NCI-H446 treated with DMSO at 0.1 percent for 48 hours (cell line): Measurements from ENCODE around the gene IQSEC3.
A peak's percentile ranks its signal among the peaks of the same experiment; 100 is the strongest.

Experiments used
- DNase-seq: peaks from one replicate; lab custom pipeline; 2025; lab: John Stamatoyannopoulos, UW

IQSEC3 gene

DNA sequence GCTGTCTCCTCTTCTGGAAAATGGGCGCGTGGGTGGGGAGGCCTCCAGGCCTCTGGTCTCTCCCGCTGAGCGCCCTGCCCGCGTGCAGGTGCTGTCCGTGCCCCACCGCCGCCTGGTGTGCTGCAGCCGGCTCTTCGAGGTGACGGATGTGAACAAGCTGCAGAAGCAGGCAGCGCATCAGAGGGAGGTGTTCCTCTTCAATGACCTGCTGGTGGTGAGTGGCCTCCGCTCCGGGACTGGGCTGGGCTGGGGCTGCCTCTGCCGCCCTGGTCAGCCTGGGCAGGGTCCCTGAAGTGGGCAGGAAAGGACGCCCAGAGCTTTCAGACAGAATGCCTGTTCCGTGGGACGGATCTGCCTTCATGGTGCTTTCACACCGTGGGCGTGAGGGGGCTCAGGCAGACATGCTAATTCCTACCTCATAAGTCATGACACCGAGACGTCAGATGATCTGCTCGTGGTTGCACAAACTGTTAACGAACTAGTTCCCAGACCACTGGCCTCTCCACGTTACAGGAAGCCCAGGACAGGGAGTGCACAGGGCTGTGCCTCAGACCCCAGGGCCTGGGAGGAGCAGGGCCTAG is 96.9 kb downstream of the IQSEC3 start:
- DNase-seq = no peak

DNA sequence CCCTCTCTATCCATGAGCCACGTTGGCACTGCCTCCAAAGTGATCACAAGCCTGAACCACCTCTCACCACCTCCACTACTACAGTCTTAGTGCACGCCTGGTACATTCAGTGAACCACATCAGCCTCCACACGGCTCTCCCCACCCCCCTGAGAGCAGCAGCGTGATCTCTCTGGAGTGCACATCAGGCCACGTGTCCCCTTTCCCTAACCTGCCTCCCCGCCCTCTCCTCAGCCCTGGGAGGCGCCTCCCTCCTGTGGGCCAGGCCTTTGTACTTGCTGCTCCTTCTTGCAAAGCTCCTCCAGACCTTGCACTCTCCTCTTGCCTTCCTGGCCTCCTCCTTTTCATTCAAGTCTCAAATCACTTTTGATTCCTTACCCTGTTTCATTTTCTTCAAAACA is 97.6 kb downstream of the IQSEC3 start:
- DNase-seq = no peak

DNA sequence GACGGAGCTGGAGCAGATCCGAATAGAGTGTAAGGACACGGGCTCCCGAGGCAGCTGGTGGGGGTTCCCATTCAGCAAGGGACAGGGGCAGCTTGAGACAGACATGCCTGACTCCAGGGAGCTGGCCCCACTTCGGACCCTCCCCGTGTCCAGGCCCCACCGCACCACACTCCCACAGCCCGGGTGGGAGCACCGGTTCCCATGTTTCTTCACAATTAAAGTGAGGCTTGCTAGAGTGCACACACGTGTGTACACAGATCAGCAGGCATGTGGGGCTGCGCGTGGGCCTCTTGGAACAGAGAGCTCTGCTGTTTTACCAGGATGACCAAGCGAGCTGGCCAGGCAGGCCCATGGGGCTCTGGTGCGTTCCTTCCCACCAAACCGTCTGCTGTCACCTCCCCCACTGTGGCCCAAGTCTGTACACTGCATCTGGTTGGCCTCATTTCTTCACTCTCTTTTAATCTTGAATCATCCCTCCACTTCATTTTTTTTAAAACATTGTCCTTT is 99.3 kb downstream of the IQSEC3 start:
- DNase-seq = no peak

DNA sequence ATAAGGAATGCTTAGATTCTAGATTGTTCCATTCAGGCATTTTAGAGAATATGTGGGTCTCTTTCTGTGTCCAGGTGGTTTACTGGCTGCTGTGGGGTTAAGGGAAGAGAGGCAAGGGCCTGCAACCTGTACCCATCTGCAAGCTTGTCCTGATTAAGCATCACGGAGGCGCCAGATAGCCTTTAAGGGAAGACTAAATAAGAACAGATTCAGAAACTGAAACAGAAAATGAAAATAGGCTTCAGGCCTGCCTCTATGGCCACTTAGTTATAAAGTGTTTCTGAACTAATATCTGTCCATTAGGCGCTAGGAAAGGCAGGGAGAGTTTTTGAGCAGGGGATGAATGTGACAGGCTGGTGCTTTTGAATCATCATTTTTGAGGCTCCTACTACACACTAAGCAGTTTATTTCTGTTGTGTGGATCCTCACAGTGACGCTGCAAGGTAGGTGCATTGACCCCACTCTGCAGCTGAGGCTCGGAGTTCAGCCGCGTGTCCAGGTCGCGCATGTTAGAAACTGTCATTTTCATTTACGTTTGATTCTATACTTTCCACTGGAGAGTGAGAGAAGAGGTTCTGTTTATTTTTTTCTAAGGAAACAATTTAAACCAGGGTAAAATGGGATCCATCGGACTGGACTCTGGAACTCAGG is 100.0 kb downstream of the IQSEC3 start:
- DNase-seq = no peak

DNA sequence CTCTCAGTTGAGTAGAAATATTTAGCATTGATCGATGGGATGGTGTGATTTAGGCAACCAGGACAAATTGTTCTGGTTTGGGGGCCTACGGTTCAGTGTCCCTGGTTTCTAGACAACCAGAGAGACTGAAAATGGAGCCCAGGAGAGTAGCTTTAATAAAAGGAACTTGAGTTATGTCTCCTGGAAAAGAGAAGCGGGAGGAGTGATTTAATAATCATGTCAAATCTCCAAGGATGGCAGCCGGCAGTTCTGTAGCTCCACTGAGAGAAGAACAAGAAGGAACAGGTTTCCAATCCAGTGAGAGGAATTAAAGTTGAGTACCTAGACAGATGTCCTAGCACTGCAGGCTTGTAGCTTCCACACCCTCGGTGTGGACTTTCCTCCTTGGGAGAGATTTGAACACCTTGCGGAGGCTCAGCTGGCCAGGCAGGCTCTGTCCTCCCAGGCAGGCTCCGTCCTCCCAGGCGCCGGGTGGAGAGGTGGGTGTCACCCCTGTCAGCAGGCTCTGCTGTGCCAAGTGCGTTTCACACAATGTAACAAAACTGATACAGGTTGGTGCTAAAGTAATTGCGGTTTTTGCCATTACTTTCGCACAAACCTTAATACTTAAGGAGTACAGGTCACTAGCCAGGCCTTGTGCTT is 101.5 kb downstream of the IQSEC3 start:
- no peak for DNase-seq

DNA sequence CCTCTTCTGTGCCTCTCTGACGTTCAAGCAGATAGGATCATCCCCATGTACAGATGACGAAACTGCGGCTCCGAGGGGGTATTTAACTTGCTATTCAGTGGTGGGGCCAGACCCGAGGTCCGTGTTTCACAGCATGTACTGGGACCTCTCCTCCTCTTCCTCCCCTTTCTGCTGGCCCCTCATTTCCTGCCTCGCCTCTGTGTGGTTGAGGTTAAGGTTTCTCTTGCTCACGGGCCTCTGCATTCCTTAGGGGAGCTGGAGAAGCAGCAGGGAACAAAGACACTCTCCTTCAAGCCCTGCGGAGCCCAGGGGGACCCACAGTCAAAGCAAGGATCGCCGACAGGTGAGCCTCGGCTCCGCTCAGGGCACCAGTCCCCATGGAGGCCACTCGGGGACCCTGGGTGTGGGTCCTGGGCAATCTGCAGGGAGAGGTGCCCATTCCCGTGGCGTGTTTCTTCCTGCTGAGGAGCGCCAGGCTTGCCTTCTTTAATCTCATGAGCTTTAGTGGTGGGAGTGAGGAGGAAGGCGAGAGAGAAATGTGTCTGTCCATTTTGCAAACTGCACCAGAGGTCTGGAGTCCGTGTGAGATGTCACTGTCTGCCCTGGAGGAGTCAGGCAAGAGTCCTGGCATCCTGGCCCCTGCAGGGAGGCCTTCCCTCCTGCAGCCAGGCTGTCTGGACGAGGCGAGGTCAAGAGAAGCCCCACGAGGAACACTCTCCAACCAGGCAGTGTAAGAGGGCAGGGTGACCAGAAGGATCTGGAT is 102.4 kb downstream of the IQSEC3 start:
- no peak for DNase-seq

DNA sequence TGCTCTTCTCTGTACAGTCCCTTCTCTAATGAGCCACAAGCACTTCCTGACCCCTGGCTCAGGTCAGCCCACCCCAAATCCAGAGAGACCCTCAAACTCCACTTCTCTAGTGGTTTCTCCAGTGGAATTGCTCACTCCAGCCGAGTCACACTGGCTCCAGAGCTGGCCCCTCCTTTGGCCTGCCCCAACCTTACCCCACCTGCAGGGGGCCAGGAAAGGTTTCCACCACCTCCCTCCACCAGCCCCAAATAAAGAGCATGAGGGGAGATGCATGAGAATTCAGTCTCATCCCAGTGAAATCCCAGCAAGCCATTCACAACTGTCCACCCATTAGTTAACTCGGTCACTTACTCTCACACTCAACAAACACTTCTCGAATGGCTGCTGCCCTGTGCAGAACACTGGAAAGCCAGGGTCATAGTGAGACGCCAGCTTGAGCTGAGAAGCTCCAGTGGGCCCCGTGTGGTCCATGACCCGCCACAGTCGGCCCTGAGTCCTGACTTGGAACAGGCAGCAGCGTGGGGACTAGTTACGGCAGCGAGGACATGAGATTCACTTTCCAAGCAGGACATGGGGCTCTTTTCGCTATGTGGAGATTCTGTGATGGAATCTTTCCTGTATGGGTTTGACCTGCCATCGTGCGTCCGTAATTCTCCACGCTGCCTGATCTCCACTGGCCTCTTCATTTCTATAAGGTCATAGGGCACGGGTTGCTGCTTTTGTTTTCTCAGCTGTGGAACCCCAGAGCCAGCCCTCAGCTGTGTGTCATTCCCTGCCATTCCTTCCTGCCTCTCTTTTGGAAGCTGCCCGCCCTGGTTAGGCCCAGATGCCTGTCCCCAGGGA is 103.2 kb downstream of the IQSEC3 start:
- DNase-seq = no peak

DNA sequence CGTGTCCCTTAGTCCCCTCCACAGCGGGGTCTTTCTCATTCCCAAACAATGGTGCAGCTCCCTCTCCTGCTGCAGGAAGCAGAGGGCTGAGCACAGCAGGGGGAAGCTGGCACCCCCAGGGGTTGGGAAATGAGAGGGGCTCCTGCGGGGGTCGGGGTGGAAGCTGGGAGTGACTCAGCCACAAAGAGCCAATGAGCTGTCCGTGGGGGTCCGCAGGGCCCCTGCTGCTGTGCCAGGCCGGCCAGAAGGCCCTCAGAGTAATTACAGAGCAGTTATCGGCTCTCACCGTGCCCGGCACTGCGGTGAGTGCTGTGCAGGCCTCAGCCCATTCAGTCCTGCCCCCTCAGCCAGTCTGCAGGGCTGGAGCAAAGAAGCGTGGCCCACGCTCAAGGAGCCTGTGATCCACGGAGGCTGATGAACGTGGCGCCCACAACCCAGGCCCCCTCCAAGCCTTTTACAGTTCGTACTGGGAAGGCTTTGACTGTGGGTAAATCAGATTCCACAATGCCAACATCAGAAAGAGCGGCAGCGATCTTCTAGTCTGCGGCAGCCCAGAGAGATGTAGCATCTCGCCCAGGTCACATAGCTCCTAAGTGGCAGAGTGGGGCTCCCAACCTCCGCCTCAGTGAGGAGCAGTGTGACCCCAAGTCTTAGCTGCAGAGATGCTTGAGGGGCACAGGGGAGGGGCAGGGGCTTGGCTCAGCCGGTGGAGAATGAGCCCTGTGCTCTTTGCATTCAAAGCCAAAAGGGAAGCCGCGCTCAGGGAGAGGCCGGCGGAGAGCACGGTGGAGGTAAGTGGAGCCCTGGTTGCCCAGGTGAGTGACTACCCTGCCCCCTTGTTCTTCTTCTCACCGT is 104.0 kb downstream of the IQSEC3 start:
- no peak for DNase-seq

DNA sequence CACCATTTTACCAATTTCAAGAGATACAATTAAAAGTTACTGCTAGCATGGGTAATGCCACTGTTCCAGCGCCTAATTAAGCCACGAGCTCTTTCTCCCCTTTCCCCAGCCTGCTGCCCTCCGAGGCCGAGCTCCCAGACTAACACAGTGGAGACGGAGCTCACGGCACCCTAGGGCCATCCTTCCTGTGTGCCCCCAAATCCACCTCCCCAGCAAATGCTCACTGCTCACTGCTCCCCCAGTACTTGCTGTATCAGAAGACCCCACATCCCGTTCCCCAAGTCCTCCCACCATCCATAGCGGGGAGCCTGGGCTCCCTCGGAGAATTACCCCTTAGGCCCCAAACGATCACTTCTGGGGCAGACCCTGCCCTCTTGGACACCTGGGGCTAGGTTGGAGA is 104.7 kb downstream of the IQSEC3 start:
- DNase-seq = no peak

DNA sequence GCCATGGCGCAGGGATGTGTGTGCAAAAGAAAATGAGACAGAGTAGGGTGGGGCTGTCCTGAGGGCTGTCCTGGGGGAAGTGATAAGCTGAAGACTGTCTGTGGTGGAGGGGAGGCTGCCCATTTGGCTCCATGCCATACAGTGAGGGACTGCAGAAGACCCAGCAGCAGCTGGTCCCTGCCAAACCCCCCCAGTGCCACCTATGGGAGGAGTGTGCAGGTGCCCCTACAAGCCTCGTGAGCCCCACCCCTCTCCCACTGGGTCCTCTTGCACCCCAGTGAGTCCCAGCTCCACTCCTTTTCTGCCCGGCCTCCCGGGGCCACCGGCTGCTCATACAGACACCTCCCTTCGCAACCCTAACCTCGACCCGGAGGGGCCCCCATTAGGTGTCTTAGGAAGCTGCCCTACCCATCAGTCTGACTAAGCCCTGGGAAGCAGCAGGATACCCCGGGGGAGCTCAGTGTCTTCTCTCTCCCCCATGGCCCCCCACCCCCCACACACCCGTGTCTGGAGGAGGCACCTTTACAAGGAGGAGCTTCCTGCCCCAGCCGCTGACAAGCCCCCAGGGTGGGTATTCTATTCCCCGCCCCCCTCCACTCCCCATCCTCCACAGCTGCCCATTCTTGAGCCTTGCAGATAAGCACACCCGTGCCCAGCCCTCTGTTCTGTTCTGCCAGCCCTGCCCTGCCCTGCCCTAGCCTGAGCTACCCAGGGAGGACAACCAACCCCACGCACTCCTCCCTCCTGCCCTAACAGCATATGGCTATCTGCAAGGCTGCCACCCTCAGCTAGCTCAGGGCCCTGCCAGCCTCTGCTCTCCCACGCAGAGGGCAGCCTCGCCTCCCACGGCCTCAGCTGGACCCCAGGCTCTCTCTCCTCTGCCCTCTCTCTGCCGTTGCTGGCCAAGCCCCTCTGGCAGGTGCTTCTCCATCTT is 105.4 kb downstream of the IQSEC3 start:
- DNase-seq = no peak

DNA sequence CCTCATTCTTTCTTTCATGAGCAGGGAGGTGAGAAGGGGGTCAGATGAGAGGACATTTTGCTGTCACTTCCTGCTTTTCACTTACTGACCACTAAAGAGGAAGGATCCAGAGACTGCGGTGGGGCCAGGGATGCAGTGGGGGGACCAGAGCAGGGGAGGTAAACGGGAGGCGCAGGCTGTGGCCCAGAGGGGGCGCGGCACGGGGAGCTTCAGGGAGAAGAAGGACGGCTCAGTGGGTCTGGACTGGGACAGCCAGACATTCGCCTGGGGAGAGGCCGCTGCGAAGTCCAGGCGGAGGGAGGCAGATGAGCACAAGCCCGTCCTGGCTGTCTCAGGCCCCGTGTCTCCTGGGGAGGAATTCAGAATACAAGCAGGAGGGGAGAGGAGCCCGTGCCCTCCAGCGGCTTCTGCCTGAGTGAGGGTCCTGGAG is 106.2 kb downstream of the IQSEC3 start:
- DNase-seq = no peak

DNA sequence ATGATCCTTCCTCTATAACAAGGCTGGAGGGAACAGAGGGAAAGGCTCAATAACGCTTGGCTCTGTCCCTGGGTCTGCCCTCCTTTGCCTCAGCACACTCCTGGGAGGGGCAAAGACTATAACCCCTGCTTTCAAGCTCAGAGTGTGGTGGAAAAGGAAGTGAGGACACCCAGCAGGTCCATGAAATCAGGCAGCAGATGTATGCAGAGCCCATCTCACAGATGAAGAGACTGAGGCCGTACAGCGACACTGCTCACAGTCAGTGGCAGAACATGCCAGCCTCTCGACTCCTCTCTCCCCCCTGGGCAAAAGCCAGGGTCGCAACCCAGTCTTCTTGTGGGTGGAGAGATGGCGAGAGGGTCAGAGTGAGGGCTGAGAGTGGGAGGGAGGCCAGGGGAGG is 107.6 kb downstream of the IQSEC3 start:
- DNase-seq = no peak

DNA sequence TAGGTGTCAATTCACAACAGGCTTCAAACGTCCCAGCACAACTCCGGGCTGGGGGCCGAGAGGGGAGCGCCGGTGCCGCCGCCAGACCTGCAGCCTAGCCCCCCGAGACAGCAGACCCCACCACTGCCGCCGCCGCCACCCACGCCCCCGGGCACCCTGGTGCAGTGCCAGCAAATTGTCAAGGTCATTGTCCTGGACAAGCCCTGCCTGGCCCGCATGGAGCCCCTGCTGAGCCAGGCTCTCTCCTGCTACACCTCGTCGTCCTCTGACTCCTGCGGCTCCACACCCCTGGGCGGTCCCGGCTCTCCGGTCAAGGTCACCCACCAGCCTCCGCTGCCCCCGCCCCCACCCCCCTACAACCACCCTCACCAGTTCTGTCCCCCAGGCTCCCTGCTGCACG is 108.0 kb downstream of the IQSEC3 start:
- no peak for DNase-seq

DNA sequence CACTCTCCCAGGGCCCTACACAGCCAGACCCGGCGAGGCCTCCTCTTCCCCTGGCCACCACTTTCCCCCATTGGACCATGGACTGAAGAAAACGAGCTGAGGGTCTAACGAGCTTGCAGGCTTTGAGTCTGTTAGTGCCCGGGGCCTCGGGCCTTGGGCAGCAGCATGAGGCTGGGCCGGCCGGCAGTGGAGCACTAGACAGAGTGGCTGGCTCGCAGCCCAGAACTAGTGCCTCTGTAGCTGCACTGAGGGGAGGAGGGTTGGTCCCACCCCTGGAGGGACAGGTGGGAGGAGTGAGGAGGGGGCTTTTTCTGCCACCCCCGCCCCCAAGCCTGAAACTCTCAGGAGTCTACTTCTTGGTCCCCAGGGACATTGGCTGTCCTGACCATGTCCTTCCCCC is 108.7 kb downstream of the IQSEC3 start:
- DNase-seq = peak; percentile 23

DNA sequence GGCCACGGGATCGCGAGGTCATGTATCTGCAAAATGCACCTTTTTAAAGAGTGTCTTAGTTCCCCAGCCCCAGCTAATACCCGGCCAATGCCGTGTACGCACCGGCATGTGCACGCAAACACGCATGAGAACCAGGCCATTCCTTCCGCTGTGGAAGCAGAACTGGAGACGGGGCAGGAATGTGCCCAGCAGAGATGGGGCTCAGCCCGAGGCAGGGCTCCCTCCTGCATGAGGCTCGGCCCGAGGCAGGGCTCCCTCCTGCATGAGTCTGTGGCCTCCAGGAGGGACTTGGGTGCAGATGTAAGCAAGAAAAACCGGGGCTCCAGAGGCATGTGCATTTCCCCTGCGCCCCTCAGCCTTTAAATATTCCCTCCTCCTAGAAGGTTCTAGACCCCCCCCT is 109.2 kb downstream of the IQSEC3 start:
- no peak for DNase-seq

DNA sequence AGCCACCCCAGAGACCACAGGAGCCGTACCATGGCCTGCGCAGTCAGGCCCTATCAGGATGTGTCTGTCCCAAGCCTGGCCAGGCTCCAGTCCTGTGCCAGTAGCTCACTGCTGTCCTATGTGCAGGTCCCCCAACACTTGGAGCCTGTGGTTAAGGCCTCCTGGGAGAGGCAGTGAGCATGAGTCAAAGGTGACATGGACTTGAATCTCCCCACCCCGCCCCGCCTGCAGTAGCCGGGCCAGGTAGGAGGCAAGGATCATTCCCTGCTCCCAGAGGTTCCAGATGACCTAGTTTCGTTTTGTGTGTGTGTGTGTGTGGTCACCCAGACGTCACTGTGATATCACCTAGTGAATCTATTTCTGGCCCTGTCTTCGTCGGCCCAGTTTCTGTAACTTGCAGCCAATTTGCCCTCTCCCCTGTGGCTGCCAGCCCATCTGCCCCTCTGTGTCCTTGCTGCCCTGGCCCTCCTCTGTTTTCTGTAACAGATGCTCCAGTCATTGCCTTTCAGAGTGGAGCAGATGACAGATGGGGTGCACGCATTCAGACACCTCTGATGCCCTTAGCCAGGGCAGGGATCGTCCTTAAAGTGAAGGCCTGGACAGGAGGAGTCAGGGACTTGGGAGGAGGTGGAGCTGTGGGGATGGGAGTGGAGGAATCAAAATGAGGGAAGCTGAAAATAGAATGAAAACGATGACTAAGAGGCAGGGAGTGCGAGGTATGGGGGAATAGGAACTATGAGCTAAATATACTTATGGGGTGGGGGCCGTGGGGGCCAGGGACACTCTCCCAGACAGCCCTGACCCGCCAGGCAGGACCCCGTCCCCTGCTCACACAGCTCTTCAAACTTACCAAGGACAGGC is 110.0 kb downstream of the IQSEC3 start:
- DNase-seq = peak; percentile 84

DNA sequence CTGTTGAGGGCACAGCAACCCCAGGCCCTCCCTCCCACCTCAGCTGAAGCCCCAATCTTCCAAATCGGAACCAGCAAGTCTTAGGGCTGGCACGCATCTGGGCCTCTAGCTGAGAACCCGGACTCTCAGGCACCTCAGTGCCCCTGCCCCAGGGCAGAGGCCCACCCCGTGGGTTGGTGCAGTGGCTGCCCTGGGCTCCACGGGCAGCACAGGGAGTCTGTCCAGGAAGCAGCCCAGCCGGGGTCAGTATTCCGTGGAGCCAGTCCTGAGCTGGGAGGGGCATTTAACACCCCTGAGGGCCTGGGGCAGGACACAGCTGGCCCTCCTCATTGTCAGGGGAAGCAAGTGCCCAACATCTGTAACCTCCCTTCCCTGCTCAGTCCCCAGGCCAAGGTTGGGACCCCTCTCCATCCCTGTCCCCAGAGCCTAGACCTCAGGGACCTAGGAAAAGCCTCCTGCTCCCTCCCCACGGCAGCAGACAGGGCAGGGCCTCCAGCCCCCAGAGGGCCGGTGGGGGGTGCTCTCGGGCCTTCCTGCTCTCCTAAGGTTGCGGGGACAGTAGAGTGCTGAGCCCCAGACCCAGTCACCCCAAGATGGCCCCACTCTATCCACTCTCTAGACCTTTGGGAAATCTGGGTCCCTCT is 110.9 kb downstream of the IQSEC3 start:
- DNase-seq = no peak
